DOHH2 (cell line): ENCODE measurements around the gene OR10A2.
"Not testable (repeated sequence)": the region's sequence is repeated elsewhere in the genome, so short reads cannot be mapped to it uniquely, and the experiment has no call there.

Experiments used
- H3F3A ChIP-seq: fragments of 200-600 bp; sonication (generic), shearing (Covaris generic); 2 replicates; pipeline ENCODE4 v1.6.0; 2016; ENCODE audit warnings: antibody characterized with exemption, mild to moderate bottlenecking; ENCODE audit not compliant: control insufficient read depth, insufficient read depth
- H3K27ac ChIP-seq: fragments of 200-600 bp; sonication (generic); 2 replicates; pipeline ENCODE4 v1.5.1; 2014; ENCODE audit warnings: low read depth, mild to moderate bottlenecking, low read length, moderate library complexity
- H3K27me3 ChIP-seq: fragments of 200-600 bp; sonication (generic); 2 replicates; pipeline ENCODE4 v1.6.1; 2014; ENCODE audit warnings: mild to moderate bottlenecking, low read length, mixed read lengths; ENCODE audit not compliant: control insufficient read depth
- H3K36me3 ChIP-seq: fragments of 200-600 bp; sonication (generic); 2 replicates; pipeline ENCODE4 v1.6.1; 2014; ENCODE audit warnings: mild to moderate bottlenecking, low read length, moderate library complexity, mixed read lengths; ENCODE audit not compliant: control insufficient read depth
- H3K4me1 ChIP-seq: fragments of 200-600 bp; sonication (generic); 2 replicates; pipeline ENCODE4 v1.6.1; 2014; ENCODE audit warnings: mild to moderate bottlenecking, low read length, mixed read lengths; ENCODE audit not compliant: control insufficient read depth
- H3K4me2 ChIP-seq: fragments of 200-600 bp; sonication (generic); 2 replicates; pipeline ENCODE4 v1.6.0; 2014; ENCODE audit warnings: mild to moderate bottlenecking, low read length, moderate library complexity
- H3K4me3 ChIP-seq: fragments of 200-600 bp; sonication (generic); 2 replicates; pipeline ENCODE4 v1.5.1; 2014; ENCODE audit warnings: mild to moderate bottlenecking, low read length, mixed read lengths
- H3K79me2 ChIP-seq: fragments of 200-600 bp; sonication (generic); 2 replicates; pipeline ENCODE4 v1.6.1; 2014; ENCODE audit warnings: mild to moderate bottlenecking, low read length, mixed read lengths; ENCODE audit not compliant: control insufficient read depth
- H3K9me2 ChIP-seq: fragments of 200-600 bp; sonication (generic); replicated peaks from 2 replicates; pipeline ENCODE4 v1.6.1; 2014; ENCODE audit warnings: mild to moderate bottlenecking, low read length, mixed read lengths; ENCODE audit not compliant: control insufficient read depth
- H3K9me3 ChIP-seq: fragments of 200-600 bp; sonication (generic); 2 replicates; pipeline ENCODE4 v1.6.1; 2014; ENCODE audit warnings: antibody characterized with exemption, low read length, mixed read lengths; ENCODE audit not compliant: control insufficient read depth, insufficient read depth
- H4K20me1 ChIP-seq: fragments of 200-600 bp; sonication (generic); 2 replicates; pipeline ENCODE4 v1.6.0; 2014; ENCODE audit warnings: low read depth, mild to moderate bottlenecking, antibody characterized with exemption, low read length, moderate library complexity; ENCODE audit not compliant: control insufficient read depth, insufficient read depth
- EZH2phosphoT487 ChIP-seq: fragments of 200-600 bp; sonication (generic); IDR thresholded peaks from 2 replicates; pipeline ENCODE4 v1.6.1; 2017; ENCODE audit warnings: borderline replicate concordance, mild to moderate bottlenecking, antibody characterized with exemption, low read length, moderate library complexity, mixed read lengths
- TF ChIP-seq, protein P1 (sequence below): fragments of 200-600 bp; sonication (generic); IDR thresholded peaks from one replicate; pipeline ENCODE4 v1.5.1; 2014; ENCODE audit warnings: antibody characterized with exemption, mild to moderate bottlenecking, low read depth, low read length; ENCODE audit not compliant: poor library complexity, severe bottlenecking

OR10A2 gene

DNA sequence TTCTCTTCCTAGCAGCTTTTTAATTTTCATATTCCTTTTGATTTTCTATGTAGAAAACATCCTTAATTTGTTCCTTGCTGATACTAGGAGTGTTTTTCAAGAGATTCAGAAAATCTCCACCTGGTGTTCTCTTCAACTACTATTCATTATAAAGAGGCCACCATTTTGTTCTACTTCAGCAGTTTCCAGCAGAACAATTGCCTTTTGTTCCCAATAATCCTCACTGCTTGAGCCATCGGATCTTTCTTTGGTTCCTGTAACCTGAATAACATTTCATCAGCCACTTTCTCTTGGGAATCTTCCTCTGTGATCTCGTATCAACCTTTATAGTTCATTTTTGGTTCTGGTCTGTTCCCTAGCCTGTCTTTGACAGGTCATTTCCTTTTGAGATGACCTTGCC lies 19.2 kb upstream of the OR10A2 start:
- Histone ChIP-seq H3K27me3 (no peaks in the 10 kb centered on the region), H3K4me1 (no peaks in the 10 kb centered on the region), H4K20me1 (no peaks in the 10 kb centered on the region), H3F3A (no peaks in the 10 kb centered on the region), H3K9me3 (no peaks in the 10 kb centered on the region), H3K4me3 (no peak overlapping the region), H3K4me2 (no peak overlapping the region), H3K36me3 (no peaks in the 10 kb centered on the region), H3K27ac (no peak overlapping the region), H3K9me2 (no peaks in the 10 kb centered on the region), H3K79me2 (no peaks in the 10 kb centered on the region)
- TF ChIP-seq EZH2phosphoT487: no peak
- TF ChIP-seq, protein P1, sequence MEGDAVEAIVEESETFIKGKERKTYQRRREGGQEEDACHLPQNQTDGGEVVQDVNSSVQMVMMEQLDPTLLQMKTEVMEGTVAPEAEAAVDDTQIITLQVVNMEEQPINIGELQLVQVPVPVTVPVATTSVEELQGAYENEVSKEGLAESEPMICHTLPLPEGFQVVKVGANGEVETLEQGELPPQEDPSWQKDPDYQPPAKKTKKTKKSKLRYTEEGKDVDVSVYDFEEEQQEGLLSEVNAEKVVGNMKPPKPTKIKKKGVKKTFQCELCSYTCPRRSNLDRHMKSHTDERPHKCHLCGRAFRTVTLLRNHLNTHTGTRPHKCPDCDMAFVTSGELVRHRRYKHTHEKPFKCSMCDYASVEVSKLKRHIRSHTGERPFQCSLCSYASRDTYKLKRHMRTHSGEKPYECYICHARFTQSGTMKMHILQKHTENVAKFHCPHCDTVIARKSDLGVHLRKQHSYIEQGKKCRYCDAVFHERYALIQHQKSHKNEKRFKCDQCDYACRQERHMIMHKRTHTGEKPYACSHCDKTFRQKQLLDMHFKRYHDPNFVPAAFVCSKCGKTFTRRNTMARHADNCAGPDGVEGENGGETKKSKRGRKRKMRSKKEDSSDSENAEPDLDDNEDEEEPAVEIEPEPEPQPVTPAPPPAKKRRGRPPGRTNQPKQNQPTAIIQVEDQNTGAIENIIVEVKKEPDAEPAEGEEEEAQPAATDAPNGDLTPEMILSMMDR: no peak

DNA sequence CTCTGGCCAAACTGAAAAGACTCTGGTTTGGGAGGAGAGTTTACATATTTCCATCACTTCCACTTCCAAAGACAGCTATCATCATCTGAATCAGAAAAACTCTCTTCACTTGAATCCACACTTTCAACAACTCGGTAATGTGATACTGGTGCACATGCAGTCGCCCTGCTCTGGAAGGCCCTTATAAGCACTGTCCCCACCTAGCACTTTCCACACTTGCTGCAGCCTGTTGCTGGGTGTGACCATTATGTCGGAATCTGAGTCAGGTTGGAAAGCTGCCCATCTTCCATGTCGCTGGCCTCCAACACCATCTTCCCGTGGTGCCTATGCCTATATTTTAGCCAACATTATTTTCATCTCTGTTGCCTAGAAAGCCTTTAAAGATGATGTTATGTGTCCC lies 18.5 kb upstream of the OR10A2 start:
- H3K79me2 ChIP-seq: no peaks in the 10 kb centered on the region
- no peaks in the 10 kb centered on the region for H3K9me2 ChIP-seq
- H4K20me1 ChIP-seq: no peaks in the 10 kb centered on the region

DNA sequence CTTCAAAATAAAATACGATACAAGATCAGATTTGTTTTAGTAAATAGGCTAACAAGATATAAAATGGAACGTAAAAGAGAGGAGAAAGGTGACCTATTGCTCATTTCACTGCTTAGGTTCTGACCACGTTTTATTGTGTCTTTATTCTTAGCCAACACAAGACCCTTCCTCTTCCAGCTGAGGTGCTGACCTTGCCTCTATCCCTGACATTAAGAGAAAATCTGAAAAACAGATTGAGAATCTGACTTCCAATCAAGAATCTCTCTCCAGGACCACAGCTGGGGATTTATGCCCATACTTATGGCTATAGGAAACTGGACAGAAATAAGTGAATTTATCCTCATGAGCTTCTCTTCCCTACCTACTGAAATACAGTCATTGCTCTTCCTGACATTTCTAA lies 17.5 kb upstream of the OR10A2 start, which contains the start of gene OR10A5:
TSS of gene OR10A5 (plus strand) at position 301 of the 400 bp plus-strand sequence. CDS start at position 301, 0 bp downstream.
- TF ChIP-seq EZH2phosphoT487: no peak
- TF ChIP-seq, protein P1: no peak
- Histone ChIP-seq H3K4me3 (no peak within 1 kb of the TSS), H3K4me1 (no peaks in the 10 kb centered on the region), H3K79me2 (no peaks in the 10 kb centered on the region), H3K27me3 (no peaks in the 10 kb centered on the region), H3K9me3 (no peaks in the 10 kb centered on the region), H3K4me2 (no peak within 1 kb of the TSS), H4K20me1 (no peaks in the 10 kb centered on the region), H3K27ac (no peak within 1 kb of the TSS), H3K36me3 (no peaks in the 10 kb centered on the region), H3F3A (no peaks in the 10 kb centered on the region), H3K9me2 (no peaks in the 10 kb centered on the region)

More for the DNA sequence above, 18.5 kb upstream of the OR10A2 start:
- Histone ChIP-seq H3K4me3 (no peak overlapping the region), H3K36me3 (no peaks in the 10 kb centered on the region), H3F3A (no peaks in the 10 kb centered on the region), H3K4me2 (no peak overlapping the region), H3K27me3 (no peaks in the 10 kb centered on the region), H3K27ac (no peak overlapping the region), H3K9me3 (no peaks in the 10 kb centered on the region), H3K4me1 (no peaks in the 10 kb centered on the region)
- TF ChIP-seq EZH2phosphoT487: no peak
- TF ChIP-seq, protein P1: no peak

DNA sequence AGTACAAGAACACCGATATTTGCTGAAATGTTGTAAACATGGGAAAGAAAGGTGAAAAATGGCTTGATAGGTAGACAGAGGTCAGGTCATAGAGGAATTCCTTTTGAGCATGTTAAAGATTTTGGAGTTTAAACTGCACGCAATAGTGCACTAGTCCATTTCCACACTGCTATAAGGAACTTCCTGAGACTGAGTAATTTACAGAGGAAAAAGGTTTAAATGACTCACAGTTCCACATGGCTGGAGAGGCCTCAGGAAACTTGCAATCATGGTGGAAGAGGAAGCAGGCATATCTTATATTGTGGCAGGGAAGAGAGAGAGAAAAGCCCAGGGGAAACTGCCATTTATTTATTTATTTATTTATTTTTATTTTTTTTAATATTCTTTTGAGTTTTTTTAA lies 12.3 kb upstream of the OR10A2 start:
- no peaks in the 10 kb centered on the region for H3K79me2 ChIP-seq
- no peaks in the 10 kb centered on the region for H3K27me3 ChIP-seq
- TF ChIP-seq, protein P1: no peak
- no peak for TF ChIP-seq EZH2phosphoT487
- H3K4me3 ChIP-seq: no peak overlapping the region
- no peak overlapping the region for H3K27ac ChIP-seq
- H3K4me2 ChIP-seq: no peak overlapping the region
- no peaks in the 10 kb centered on the region for H3K9me2 ChIP-seq
- no peaks in the 10 kb centered on the region for H3K36me3 ChIP-seq
- H3K9me3 ChIP-seq: no peaks in the 10 kb centered on the region
- no peaks in the 10 kb centered on the region for H4K20me1 ChIP-seq
- no peaks in the 10 kb centered on the region for H3K4me1 ChIP-seq
- no peaks in the 10 kb centered on the region for H3F3A ChIP-seq

DNA sequence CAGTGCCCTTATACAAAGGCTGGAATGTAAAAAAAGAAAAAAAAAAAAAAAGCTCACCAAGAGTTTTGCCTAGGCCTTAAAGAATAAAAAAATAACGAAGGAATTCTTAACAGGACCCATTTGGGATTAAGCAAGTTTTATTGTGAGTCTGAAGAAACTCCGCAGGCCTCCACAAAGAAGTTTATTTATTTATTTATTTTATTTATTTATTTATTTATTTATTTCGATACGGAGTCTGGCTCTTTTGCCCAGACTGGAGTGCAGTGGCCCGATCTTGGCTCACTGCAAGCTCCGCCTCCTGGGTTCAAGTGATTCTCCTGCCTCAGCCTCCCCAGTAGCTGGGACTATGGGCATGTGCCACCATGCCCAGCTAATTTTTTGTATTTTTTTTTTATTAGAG lies 8.1 kb upstream of the OR10A2 start:
- H3K36me3 ChIP-seq, H3K4me1 ChIP-seq, H3K4me2 ChIP-seq, H3K9me2 ChIP-seq, H3F3A ChIP-seq, H3K9me3 ChIP-seq, H3K79me2 ChIP-seq, H3K27ac ChIP-seq, H4K20me1 ChIP-seq, H3K27me3 ChIP-seq, H3K4me3 ChIP-seq: not testable (repeated sequence)
